HL-60 (cell line): Measurements from ENCODE around the gene NCK2.

Experiments
- POLR2AphosphoS5 ChIP-seq: IDR thresholded peaks from 2 replicates; pipeline ENCODE4 v1.6.1; 2012; ENCODE audit warnings: low read depth
- REST ChIP-seq: IDR thresholded peaks from 2 replicates; pipeline ENCODE4 v1.6.1; 2012; ENCODE audit warnings: low read depth; ENCODE audit not compliant: insufficient replicate concordance
- TF ChIP-seq, protein P1 (sequence below): IDR thresholded peaks from one replicate; pipeline ENCODE4 v1.5.1; 2011; ENCODE audit warnings: low read length, control low read depth, inconsistent platforms; ENCODE audit not compliant: insufficient read depth

- TF ChIP-seq, protein P1, sequence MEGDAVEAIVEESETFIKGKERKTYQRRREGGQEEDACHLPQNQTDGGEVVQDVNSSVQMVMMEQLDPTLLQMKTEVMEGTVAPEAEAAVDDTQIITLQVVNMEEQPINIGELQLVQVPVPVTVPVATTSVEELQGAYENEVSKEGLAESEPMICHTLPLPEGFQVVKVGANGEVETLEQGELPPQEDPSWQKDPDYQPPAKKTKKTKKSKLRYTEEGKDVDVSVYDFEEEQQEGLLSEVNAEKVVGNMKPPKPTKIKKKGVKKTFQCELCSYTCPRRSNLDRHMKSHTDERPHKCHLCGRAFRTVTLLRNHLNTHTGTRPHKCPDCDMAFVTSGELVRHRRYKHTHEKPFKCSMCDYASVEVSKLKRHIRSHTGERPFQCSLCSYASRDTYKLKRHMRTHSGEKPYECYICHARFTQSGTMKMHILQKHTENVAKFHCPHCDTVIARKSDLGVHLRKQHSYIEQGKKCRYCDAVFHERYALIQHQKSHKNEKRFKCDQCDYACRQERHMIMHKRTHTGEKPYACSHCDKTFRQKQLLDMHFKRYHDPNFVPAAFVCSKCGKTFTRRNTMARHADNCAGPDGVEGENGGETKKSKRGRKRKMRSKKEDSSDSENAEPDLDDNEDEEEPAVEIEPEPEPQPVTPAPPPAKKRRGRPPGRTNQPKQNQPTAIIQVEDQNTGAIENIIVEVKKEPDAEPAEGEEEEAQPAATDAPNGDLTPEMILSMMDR: peak; percentile 27
- TF ChIP-seq REST (no peak), POLR2AphosphoS5 (no peak)
These were observed 37.4 kb downstream of the NCK2 start for GRCh38 chr2:105782123-105782522.
